EH (cell line): ENCODE results near the gene PATJ.
"Not testable (repeated sequence)": the region's sequence is repeated elsewhere in the genome, so short reads cannot be mapped to it uniquely, and the experiment has no call there.

Experiments used
- DNase-seq: peaks from one replicate; pipeline ENCODE4 v3.0.0-alpha.2; 2015; ENCODE audit warnings: low read depth

PATJ gene

GRCh38 chr1:61887076-61887867, 145.0 kb downstream of the PATJ start:
- DNase-seq = no peak

GRCh38 chr1:61887931-61888564, 145.8 kb downstream of the PATJ start:
- no peak for DNase-seq

GRCh38 chr1:61888808-61889207, 146.5 kb downstream of the PATJ start:
- DNase-seq = no peak

- not testable (repeated sequence) for DNase-seq
Observed at GRCh38 chr1:61890435-61890834, 148.2 kb downstream of the PATJ start.

GRCh38 chr1:61892977-61893376, 150.7 kb downstream of the PATJ start:
- DNase-seq = no peak

- DNase-seq = not testable (repeated sequence)
Observed at GRCh38 chr1:61894296-61894695, 152.0 kb downstream of the PATJ start.

GRCh38 chr1:61895175-61895574, 152.9 kb downstream of the PATJ start:
- DNase-seq = no peak

- no peak for DNase-seq
Observed at GRCh38 chr1:61898658-61899057, 156.4 kb downstream of the PATJ start.

- DNase-seq = no peak
Observed at GRCh38 chr1:61904354-61904753, 162.1 kb downstream of the PATJ start.

GRCh38 chr1:61907102-61907501, 164.8 kb downstream of the PATJ start:
- DNase-seq = no peak

- no peak for DNase-seq
Observed at GRCh38 chr1:61910035-61910434, 167.8 kb downstream of the PATJ start.

GRCh38 chr1:61914823-61915482, 172.7 kb downstream of the PATJ start:
- no peak for DNase-seq

- no peak for DNase-seq
Observed at GRCh38 chr1:61921435-61921834, 179.2 kb downstream of the PATJ start.

- DNase-seq = no peak
Observed at GRCh38 chr1:61922950-61923480, 180.7 kb downstream of the PATJ start.

- DNase-seq = peak; percentile 8
Observed at GRCh38 chr1:61925591-61926298, 183.5 kb downstream of the PATJ start.

- no peak for DNase-seq
Observed at GRCh38 chr1:61926597-61926996, 184.3 kb downstream of the PATJ start.

GRCh38 chr1:61930116-61930645, 187.9 kb downstream of the PATJ start:
- no peak for DNase-seq

- DNase-seq = no peak
Observed at GRCh38 chr1:61931587-61932279, 189.5 kb downstream of the PATJ start.

GRCh38 chr1:61935516-61935915, 193.2 kb downstream of the PATJ start:
- DNase-seq = no peak

GRCh38 chr1:61936839-61937238, 194.6 kb downstream of the PATJ start:
- no peak for DNase-seq

GRCh38 chr1:61941794-61942193, 199.5 kb downstream of the PATJ start:
- DNase-seq = no peak
